Fibroblast of pulmonary artery (primary cell): ENCODE data around the gene NUMB.

Experiments used
- DNase-seq: peaks from one replicate; pipeline ENCODE4 v3.0.0-alpha.2; 2010; ENCODE audit warnings: low read depth
- H3K4me3 ChIP-seq: replicated peaks from 2 replicates; pipeline ENCODE4 v1.5.1; 2011; ENCODE audit warnings: low read depth, mild to moderate bottlenecking, control low read depth, low read length, moderate library complexity
- TF ChIP-seq, protein P1 (sequence below): IDR thresholded peaks from 2 replicates; pipeline ENCODE4 v1.5.1; 2011; ENCODE audit warnings: mild to moderate bottlenecking, control low read depth, low read length, inconsistent platforms; ENCODE audit errors: missing control alignments

NUMB gene

DNA sequence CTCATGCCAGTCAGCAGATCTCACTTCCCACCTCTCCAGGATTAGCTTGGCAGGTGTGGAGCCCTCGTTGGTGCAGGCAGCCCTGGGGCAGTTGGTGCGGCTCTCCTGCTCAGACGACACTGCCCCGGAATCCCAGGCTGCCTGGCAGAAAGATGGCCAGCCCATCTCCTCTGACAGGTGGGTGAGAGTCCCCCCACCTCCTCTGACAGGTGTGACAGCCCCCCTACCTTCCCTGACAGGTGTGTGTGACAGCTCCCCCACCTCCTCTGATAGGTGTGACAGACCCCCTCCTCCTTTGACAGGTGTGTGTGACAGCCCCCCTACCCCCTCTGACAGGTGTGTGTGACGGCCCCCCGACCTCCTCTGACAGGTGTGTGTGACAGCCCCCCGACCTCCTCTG, 194.7 kb downstream of the NUMB start:
- no peak overlapping the region for H3K4me3 ChIP-seq
- no peak for DNase-seq
- TF ChIP-seq, protein P1, sequence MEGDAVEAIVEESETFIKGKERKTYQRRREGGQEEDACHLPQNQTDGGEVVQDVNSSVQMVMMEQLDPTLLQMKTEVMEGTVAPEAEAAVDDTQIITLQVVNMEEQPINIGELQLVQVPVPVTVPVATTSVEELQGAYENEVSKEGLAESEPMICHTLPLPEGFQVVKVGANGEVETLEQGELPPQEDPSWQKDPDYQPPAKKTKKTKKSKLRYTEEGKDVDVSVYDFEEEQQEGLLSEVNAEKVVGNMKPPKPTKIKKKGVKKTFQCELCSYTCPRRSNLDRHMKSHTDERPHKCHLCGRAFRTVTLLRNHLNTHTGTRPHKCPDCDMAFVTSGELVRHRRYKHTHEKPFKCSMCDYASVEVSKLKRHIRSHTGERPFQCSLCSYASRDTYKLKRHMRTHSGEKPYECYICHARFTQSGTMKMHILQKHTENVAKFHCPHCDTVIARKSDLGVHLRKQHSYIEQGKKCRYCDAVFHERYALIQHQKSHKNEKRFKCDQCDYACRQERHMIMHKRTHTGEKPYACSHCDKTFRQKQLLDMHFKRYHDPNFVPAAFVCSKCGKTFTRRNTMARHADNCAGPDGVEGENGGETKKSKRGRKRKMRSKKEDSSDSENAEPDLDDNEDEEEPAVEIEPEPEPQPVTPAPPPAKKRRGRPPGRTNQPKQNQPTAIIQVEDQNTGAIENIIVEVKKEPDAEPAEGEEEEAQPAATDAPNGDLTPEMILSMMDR: no peak

DNA sequence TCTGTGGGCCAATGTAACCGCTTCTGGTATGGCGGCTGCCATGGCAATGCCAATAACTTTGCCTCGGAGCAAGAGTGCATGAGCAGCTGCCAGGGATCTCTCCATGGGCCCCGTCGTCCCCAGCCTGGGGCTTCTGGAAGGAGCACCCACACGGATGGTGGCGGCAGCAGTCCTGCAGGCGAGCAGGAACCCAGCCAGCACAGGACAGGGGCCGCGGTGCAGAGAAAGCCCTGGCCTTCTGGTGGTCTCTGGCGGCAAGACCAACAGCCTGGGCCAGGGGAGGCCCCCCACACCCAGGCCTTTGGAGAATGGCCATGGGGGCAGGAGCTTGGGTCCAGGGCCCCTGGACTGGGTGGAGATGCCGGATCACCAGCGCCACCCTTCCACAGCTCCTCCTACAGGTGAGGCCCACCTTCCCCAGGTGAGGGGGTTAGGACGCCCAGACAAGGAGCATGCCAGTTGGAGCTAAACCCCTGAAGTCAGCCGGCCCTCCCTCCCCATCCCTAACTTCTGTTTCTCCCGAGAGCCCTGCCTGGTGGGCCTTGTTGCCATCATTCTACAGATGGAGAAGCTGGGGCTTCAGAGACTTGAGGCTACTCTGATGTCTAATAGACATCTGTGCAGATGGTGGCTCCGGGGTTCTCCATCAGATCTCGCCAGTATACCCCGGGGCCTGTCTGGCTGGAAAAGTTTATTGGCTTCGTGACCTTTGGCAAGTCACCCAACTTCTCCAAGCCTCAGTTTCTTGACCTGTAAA, 195.7 kb downstream of the NUMB start:
- H3K4me3 ChIP-seq: no peak overlapping the region
- TF ChIP-seq, protein P1: no peak
- DNase-seq: no peak

DNA sequence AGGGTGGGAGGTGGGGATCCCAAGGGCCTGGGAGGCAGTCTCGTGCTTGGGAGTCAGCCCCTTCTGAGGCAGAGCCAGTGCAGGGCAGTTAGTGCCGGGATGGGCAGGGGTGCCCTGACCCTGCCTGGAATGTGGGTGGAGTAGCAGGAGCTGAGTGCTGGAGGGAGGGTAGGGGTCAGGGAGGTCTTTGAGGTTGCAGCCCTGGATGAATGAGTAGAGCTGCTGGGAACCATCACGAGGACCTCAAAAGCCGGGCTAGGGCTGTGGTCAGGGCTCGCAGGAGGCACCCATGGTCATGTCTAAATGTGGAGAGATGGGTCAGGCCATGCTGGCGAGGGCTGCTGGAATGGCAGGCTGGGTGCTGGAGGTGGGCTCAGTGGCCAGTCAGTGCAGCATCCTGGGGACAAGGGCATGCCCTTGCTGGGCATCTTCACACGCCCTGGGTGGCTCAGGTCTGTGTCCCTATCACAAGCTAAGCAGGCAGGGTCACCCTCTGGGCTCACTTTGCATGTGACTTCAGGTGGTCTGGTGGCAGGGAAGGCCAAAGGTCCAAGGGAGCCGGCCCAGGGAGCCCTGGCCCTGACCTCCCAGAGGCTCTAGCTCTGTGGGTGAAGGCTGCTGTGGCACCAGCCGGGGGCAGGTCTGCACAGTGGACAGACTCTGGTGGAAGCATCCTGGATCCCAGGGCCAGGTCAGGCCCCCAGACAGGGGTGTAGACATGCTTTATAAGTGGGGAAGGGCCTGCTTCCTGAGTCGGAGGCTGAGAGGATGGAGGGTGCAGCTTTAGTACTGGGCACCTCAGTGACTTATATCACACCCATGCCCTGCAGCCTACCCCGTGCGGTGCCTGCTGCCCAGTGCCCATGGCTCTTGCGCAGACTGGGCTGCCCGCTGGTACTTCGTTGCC, 196.6 kb downstream of the NUMB start:
- no peak overlapping the region for H3K4me3 ChIP-seq
- no peak for DNase-seq
- TF ChIP-seq, protein P1: no peak

DNA sequence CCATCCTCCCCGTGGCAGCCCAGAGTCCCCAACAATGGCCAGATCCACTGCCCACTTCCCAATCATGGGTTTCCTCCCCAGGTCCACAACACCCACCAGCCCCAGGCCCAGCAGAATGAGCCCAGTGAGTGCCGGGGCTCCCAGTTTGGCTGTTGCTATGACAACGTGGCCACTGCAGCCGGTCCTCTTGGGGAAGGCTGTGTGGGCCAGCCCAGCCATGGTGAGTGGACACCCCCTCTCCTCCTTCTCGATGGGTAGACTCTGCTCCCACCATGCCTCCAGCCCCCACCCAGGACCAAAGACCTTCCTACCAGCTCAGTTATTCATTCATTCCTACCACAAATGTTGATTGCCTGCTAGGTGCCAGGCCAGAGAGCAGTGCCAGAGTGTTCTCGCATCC, 197.3 kb downstream of the NUMB start:
- H3K4me3 ChIP-seq: no peak overlapping the region

DNA sequence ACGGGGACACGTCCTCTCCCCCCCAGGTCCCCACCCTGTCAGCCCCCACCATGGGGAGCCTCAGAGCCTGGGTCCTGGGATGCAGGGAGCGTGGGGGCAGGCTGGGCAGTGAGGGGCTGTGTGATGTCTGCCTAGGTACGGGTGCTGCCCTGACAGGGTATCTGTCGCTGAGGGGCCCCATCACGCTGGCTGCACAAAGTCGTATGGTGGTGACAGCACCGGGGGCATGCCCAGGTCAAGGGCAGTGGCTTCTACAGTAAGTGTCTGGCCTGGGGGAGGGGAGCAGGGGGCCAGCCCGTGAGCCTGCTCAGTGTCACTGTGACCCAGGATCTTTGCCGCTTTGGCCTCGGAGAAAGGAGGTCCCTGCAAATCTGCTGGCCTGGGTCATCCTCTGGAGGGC, 197.8 kb downstream of the NUMB start:
- DNase-seq: no peak
- H3K4me3 ChIP-seq: no peak overlapping the region
- TF ChIP-seq, protein P1: no peak

More for the DNA sequence above, 197.3 kb downstream of the NUMB start:
- TF ChIP-seq, protein P1: no peak
- no peak for DNase-seq

DNA sequence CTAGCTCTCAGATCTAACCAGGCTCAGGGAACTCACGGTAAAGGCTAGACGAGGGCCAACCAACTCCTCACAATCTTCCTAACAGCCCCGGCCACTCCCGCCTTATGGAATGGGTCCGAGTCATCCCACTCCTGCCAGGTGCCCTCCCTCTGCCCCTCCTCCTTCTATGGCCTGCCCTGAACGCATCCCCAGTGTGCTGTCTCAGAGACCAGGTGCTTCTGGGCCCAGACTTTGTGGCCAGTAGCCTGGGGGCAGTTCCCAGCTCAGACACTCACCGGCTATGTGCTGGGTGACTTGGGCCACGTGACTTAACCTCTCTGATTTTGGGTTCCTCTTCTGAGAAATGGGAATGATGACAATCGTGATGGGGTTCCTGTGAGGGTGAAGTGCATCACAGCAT, 198.5 kb downstream of the NUMB start:
- TF ChIP-seq, protein P1: no peak
- no peak for DNase-seq
- no peak overlapping the region for H3K4me3 ChIP-seq
